GM23248 (cell line): Measurements from ENCODE around the gene KRT80. TPM values are rescaled to one million over a fixed set of nuclear protein-coding genes. Genes with fewer than 3 reads are reported as not detected.
A peak's percentile ranks its signal among the peaks of the same experiment; 100 is the strongest.

Source experiments
- DNase-seq: peaks from one replicate; pipeline ENCODE4 v3.0.0-alpha.2; 2015
- H2AFZ ChIP-seq: fragments of 200-600 bp; sonication (generic); 2 replicates; pipeline ENCODE4 v1.6.1; 2016; ENCODE audit warnings: antibody characterized with exemption
- H3F3A ChIP-seq: fragments of 200-600 bp; sonication (generic); 2 replicates; pipeline ENCODE4 v1.6.1; 2016; ENCODE audit warnings: mild to moderate bottlenecking, antibody characterized with exemption, mixed run types; ENCODE audit not compliant: insufficient read depth
- H3K27ac ChIP-seq: fragments of 200-600 bp; sonication (generic); 2 replicates; pipeline ENCODE4 v1.5.1; 2016; ENCODE audit warnings: mild to moderate bottlenecking
- H3K27me3 ChIP-seq: fragments of 200-600 bp; sonication (generic); replicated peaks from 2 replicates; pipeline ENCODE4 v1.6.1; 2016; ENCODE audit warnings: mild to moderate bottlenecking; ENCODE audit not compliant: insufficient read depth
- H3K36me3 ChIP-seq: fragments of 200-600 bp; sonication (generic); 2 replicates; pipeline ENCODE4 v1.6.1; 2016; ENCODE audit warnings: low read depth, mild to moderate bottlenecking
- H3K4me1 ChIP-seq: fragments of 200-600 bp; sonication (generic); 2 replicates; pipeline ENCODE4 v1.6.1; 2016; ENCODE audit warnings: mild to moderate bottlenecking; ENCODE audit not compliant: insufficient read depth
- H3K4me2 ChIP-seq: fragments of 200-600 bp; sonication (generic); one replicate; pipeline ENCODE4 v1.6.1; 2016; ENCODE audit warnings: mild to moderate bottlenecking; ENCODE audit not compliant: unreplicated experiment
- H3K4me3 ChIP-seq: fragments of 200-600 bp; sonication (generic); 2 replicates; pipeline ENCODE4 v1.5.1; 2016; ENCODE audit warnings: mild to moderate bottlenecking
- H3K79me2 ChIP-seq: fragments of 200-600 bp; sonication (generic); 2 replicates; pipeline ENCODE4 v1.6.1; 2016; ENCODE audit warnings: mild to moderate bottlenecking; ENCODE audit not compliant: insufficient read depth
- H3K9ac ChIP-seq: fragments of 200-600 bp; sonication (generic); 2 replicates; pipeline ENCODE4 v1.6.1; 2016; ENCODE audit warnings: mild to moderate bottlenecking
- H3K9me2 ChIP-seq: fragments of 200-600 bp; sonication (generic); 2 replicates; pipeline ENCODE4 v1.6.1; 2016; ENCODE audit warnings: mixed run types, mild to moderate bottlenecking, moderate library complexity; ENCODE audit not compliant: insufficient read depth
- H3K9me3 ChIP-seq: fragments of 200-600 bp; sonication (generic); one replicate; pipeline ENCODE4 v1.6.1; 2017; ENCODE audit warnings: low read depth
- H4K20me1 ChIP-seq: fragments of 200-600 bp; sonication (generic); 2 replicates; pipeline ENCODE4 v1.6.0; 2016; ENCODE audit not compliant: insufficient read depth
- EZH2 ChIP-seq: fragments of 200-600 bp; sonication (generic); IDR thresholded peaks from 2 replicates; pipeline ENCODE4 v1.6.1; 2018; ENCODE audit warnings: antibody characterized with exemption, mild to moderate bottlenecking; ENCODE audit not compliant: insufficient read depth, poor library complexity, severe bottlenecking
- EZH2phosphoT487 ChIP-seq: fragments of 200-600 bp; sonication (generic); IDR thresholded peaks from 2 replicates; pipeline ENCODE4 v1.6.1; 2018; ENCODE audit warnings: antibody characterized with exemption, moderate library complexity, mild to moderate bottlenecking, low read depth; ENCODE audit not compliant: insufficient read depth
- WGBS, 2 experiments: methylation state at CpG; one replicate each; pipeline ENCODE4 v1.1.6; 2015 to 2017; ENCODE audit warnings: low lambda C conversion rate in 2 of 2, low coverage in 1 of 2; ENCODE audit errors: missing lambda C conversion rate in 2 of 2; 5-methylcytosine and 5-hydroxymethylcytosine counted together
- in situ Hi-C: fragments of 300-500 bp; cut with MboI; formaldehyde crosslinking; loops from 2 replicates; pipeline ENCODE4 v1.15.0; 2020
- polyA plus RNA-seq: library from polyadenylated mRNA; unstranded; fragments of >200 nt; fragmentation: Nextera tagmentation; extraction: Ambion mirVana; gene quantifications from 2 replicates; pipeline ENCODE4 v1.2.1, GENCODE V29; 2016
- total RNA-seq: library from RNA; depleted of rRNA; stranded (reverse); fragments of >200 nt; shearing (Covaris generic); gene quantifications from 2 replicates; pipeline ENCODE4 v1.2.3, GENCODE V29; 2014

Gene KRT80
- total and polyA plus RNA-seq, 2 experiments from 2014 or later = 0.65 to 1.3 TPM

- Histone ChIP-seq H3K27ac (no peak overlapping the region), H2AFZ (no peak overlapping the region), H4K20me1 (no peaks in the 10 kb centered on the region), H3K4me2 (peak overlapping the region; percentile 40), H3K4me1 (peaks cover 28% of the 10 kb centered on the region), H3K4me3 (no peak overlapping the region), H3F3A (peaks cover 5% of the 10 kb centered on the region; the same call in 1 of the 2 replicates), H3K9ac (no peak overlapping the region), H3K9me2 (no peaks in the 10 kb centered on the region), H3K79me2 (no peaks in the 10 kb centered on the region), H3K36me3 (no peaks in the 10 kb centered on the region), H3K27me3 (no peaks in the 10 kb centered on the region), H3K9me3 (no peaks in the 10 kb centered on the region)
- in situ Hi-C loops = no loop called here
- WGBS, 2 experiments = 94 to 95% methylated on average over 15 of the region's 15 CpGs
- TF ChIP-seq EZH2phosphoT487 (no peak), EZH2 (no peak)
- peak; percentile 66 for DNase-seq
Observed at GRCh38 chr12:52235001-52235764, 43.4 kb upstream of the KRT80 start.

- no peak overlapping the region for H3K9ac ChIP-seq
- H3K79me2 ChIP-seq = no peaks in the 10 kb centered on the region
- H3K9me2 ChIP-seq = no peaks in the 10 kb centered on the region
- no peaks in the 10 kb centered on the region for H3K27me3 ChIP-seq
- H3K4me2 ChIP-seq = no peak overlapping the region
- H3K9me3 ChIP-seq = no peaks in the 10 kb centered on the region
- in situ Hi-C loops = no loop called here
- TF ChIP-seq EZH2 (no peak), EZH2phosphoT487 (no peak)
- H3K4me3 ChIP-seq = no peak overlapping the region
- WGBS, 2 experiments = 96 to 97% methylated on average over 10 of the region's 10 CpGs
- H2AFZ ChIP-seq = no peak overlapping the region
- peaks cover 37% of the 10 kb centered on the region for H3K4me1 ChIP-seq
- no peak overlapping the region for H3K27ac ChIP-seq
- no peaks in the 10 kb centered on the region for H4K20me1 ChIP-seq
- no peaks in the 10 kb centered on the region for H3K36me3 ChIP-seq
- H3F3A ChIP-seq = peaks cover 5% of the 10 kb centered on the region; the same call in 1 of the 2 replicates
- DNase-seq = no peak
Observed at GRCh38 chr12:52234223-52234810, 42.5 kb upstream of the KRT80 start.

- Histone ChIP-seq H4K20me1 (no peaks in the 10 kb centered on the region), H3K4me3 (no peak overlapping the region), H2AFZ (no peak overlapping the region), H3K36me3 (no peaks in the 10 kb centered on the region), H3K4me1 (peaks cover 38% of the 10 kb centered on the region), H3K27ac (no peak overlapping the region), H3K79me2 (no peaks in the 10 kb centered on the region), H3K9me2 (no peaks in the 10 kb centered on the region), H3K9ac (no peak overlapping the region), H3K4me2 (no peak overlapping the region), H3F3A (peaks cover 5% of the 10 kb centered on the region; the same call in 1 of the 2 replicates), H3K27me3 (no peaks in the 10 kb centered on the region), H3K9me3 (no peaks in the 10 kb centered on the region)
- 66 to 69% methylated on average over 32 to 33 of the region's 40 CpGs for WGBS, 2 experiments
- TF ChIP-seq EZH2 (no peak), EZH2phosphoT487 (no peak)
- DNase-seq = no peak
- in situ Hi-C loops = no loop called here
Observed at GRCh38 chr12:52233462-52234207, 41.8 kb upstream of the KRT80 start.

GRCh38 chr12:52232674-52233461 is 41.1 kb upstream of the KRT80 start, which contains the start of gene KRT7:
Gene KRT7, plus strand, starts transcription at chr12:52233243. Its CDS starts 54 bp downstream, at chr12:52233297.
- DNase-seq = no peak
- Histone ChIP-seq H3K4me3 (no peak within 1 kb of the TSS), H3K9me2 (no peaks in the 10 kb centered on the region), H3K4me1 (peaks cover 38% of the 10 kb centered on the region), H3K4me2 (no peak within 1 kb of the TSS), H3K27ac (no peak within 1 kb of the TSS), H4K20me1 (no peaks in the 10 kb centered on the region), H3F3A (peaks cover 5% of the 10 kb centered on the region; the same call in 1 of the 2 replicates), H3K9me3 (no peaks in the 10 kb centered on the region), H3K36me3 (no peaks in the 10 kb centered on the region), H3K9ac (no peak within 1 kb of the TSS), H3K79me2 (no peaks in the 10 kb centered on the region), H2AFZ (0 out of 2 replicates have a peak within 1 kb of the TSS, but pooled peaks have one; percentile 27), H3K27me3 (no peaks in the 10 kb centered on the region)
- in situ Hi-C loops = no loop called here
- WGBS, 2 experiments = 22 to 29% methylated on average over 36 to 46 of the region's 58 CpGs
- TF ChIP-seq EZH2phosphoT487 (no peak), EZH2 (no peak)
